Common myeloid progenitor, CD34-positive (primary cell): Measurements from ENCODE around the gene STARD10.

Source experiments
- CTCF ChIA-PET: fragments of 350-600 bp; sonication (Branson Sonifier 250); formaldehyde crosslinking; loops from one replicate; lab custom pipeline; 2021; ENCODE audit warnings: antibody characterized with exemption; lab: Charles Lee
- POLR2A ChIA-PET: fragments of 350-600 bp; sonication (Branson Sonifier 250); formaldehyde crosslinking; loops from one replicate; lab custom pipeline; 2021; ENCODE audit warnings: antibody characterized with exemption; lab: Charles Lee
- DNase-seq, 3 donors: peaks; one replicate each; pipeline versions ENCODE4 v3.0.0 to v3.0.0-alpha.2; 2013
- H3K27ac ChIP-seq, 2 experiments: 1 replicate in 1 of 2; 2 replicates in 1 of 2; pipeline ENCODE4 v1.7.0; 2013; ENCODE audit warnings: inconsistent platforms in 2 of 2, low read length in 2 of 2, mild to moderate bottlenecking in 2 of 2, low read depth in 1 of 2, moderate library complexity in 1 of 2; ENCODE audit not compliant: severe bottlenecking in 2 of 2, insufficient read depth in 1 of 2, poor library complexity in 1 of 2
- H3K27me3 ChIP-seq, 5 experiments: replicated peaks in 2 of 5; 1 replicate in 3 of 5; 2 replicates in 2 of 5; pipeline versions ENCODE4 v1.6.1 to v1.7.0; 2013; ENCODE audit warnings: low read length in 4 of 5, mild to moderate bottlenecking in 2 of 5, moderate library complexity in 2 of 5, inconsistent platforms in 1 of 5; ENCODE audit not compliant: insufficient read depth in 5 of 5, control insufficient read depth in 4 of 5
- H3K36me3 ChIP-seq, 4 experiments: 1 replicate in 2 of 4; 2 replicates in 2 of 4; pipeline versions ENCODE4 v1.6.1 to v1.7.0; 2013; ENCODE audit warnings: low read length in 3 of 4, control low read depth in 1 of 4, mild to moderate bottlenecking in 1 of 4; ENCODE audit not compliant: control insufficient read depth in 4 of 4, insufficient read depth in 4 of 4
- H3K4me1 ChIP-seq, 4 experiments: 1 replicate in 3 of 4; 2 replicates in 1 of 4; pipeline versions ENCODE4 v1.6.1 to v1.7.1; 2013; ENCODE audit warnings: low read length in 3 of 4, mild to moderate bottlenecking in 3 of 4, control low read depth in 1 of 4, inconsistent platforms in 1 of 4, moderate library complexity in 1 of 4; ENCODE audit not compliant: control insufficient read depth in 4 of 4, insufficient read depth in 4 of 4; ENCODE audit errors: control extremely low read depth in 1 of 4
- H3K4me3 ChIP-seq, 7 experiments: 1 replicate in 4 of 7; 2 replicates in 3 of 7; pipeline versions ENCODE4 v1.5.1 to v1.7.0; 2013; ENCODE audit warnings: mild to moderate bottlenecking in 7 of 7, low read length in 6 of 7, moderate library complexity in 6 of 7, inconsistent platforms in 2 of 7, low read depth in 2 of 7, control low read depth in 1 of 7; ENCODE audit not compliant: insufficient read depth in 4 of 7, control insufficient read depth in 1 of 7; ENCODE audit errors: extremely low read depth in 1 of 7
- H3K9me3 ChIP-seq, 5 experiments: 1 replicate in 4 of 5; 2 replicates in 1 of 5; pipeline versions ENCODE4 v1.6.1 to v1.7.1; 2013; ENCODE audit warnings: low read length in 4 of 5, mild to moderate bottlenecking in 2 of 5, inconsistent platforms in 1 of 5, low read depth in 1 of 5, moderate library complexity in 1 of 5; ENCODE audit not compliant: control insufficient read depth in 4 of 5, insufficient read depth in 2 of 5; ENCODE audit errors: control extremely low read depth in 1 of 5
- WGBS: methylation state at CpG from one replicate; pipeline ENCODE4 v1.1.5; 2013; ENCODE audit not compliant: insufficient coverage; 5-methylcytosine and 5-hydroxymethylcytosine counted together

STARD10 gene

DNA sequence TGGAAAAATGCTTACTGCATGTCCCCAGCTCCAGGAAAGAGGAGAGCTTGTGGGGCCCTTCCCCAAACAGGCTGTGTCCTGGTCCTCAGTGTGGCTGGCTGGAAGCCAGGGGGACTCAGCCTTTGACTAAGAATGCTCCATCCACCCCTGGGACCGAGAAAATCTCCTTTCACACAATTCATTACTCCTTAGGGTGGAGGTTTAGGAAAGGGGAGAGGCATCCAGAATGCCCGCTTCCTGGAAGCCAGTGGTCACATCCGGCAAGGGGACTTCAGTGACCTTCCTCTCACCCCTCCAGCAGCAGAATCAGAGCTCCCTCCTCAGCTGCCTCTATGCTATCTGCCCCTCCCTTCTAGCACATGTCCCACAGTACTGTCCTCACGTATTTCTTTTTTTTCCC is 42.3 kb upstream of the STARD10 start:
- H3K9me3 ChIP-seq: no peaks in the 10 kb centered on the region
- POLR2A ChIA-PET: interaction anchor here (0.7 to 0.9 kb wide), 2 partner anchors 111 to 143 kb away, joined by 4 to 5 read pairs; no protein-coding TSS in a partner anchor
- DNase-seq: no peak
- WGBS: 90% methylated on average over 3 of the region's 4 CpGs
- H3K27ac ChIP-seq: no peak overlapping the region
- CTCF ChIA-PET: interaction anchor here (0.5 to 6.8 kb wide), 4 partner anchors 35 to 342 kb away, joined by 3 to 75 read pairs (median 4); partner anchors contain the start of gene STARD10
- no peak overlapping the region for H3K4me3 ChIP-seq
- H3K36me3 ChIP-seq: peaks cover 8 to 72% (median 47%) of the 10 kb centered on the region in 4 experiments
- H3K4me1 ChIP-seq: peaks cover 0 to 11% (median 4%) of the 10 kb centered on the region in 4 experiments
- H3K27me3 ChIP-seq: no peaks in the 10 kb centered on the region

GRCh38 chr11:72834905-72835304 is 41.1 kb upstream of the STARD10 start:
- H3K27ac ChIP-seq: peak overlapping the region in 1 of 2 experiments; percentile 50
- CTCF ChIA-PET: interaction anchor here (0.7 to 6.8 kb wide), 2 partner anchors 111 to 343 kb away, joined by 3 to 75 read pairs; no protein-coding TSS in a partner anchor

DNA sequence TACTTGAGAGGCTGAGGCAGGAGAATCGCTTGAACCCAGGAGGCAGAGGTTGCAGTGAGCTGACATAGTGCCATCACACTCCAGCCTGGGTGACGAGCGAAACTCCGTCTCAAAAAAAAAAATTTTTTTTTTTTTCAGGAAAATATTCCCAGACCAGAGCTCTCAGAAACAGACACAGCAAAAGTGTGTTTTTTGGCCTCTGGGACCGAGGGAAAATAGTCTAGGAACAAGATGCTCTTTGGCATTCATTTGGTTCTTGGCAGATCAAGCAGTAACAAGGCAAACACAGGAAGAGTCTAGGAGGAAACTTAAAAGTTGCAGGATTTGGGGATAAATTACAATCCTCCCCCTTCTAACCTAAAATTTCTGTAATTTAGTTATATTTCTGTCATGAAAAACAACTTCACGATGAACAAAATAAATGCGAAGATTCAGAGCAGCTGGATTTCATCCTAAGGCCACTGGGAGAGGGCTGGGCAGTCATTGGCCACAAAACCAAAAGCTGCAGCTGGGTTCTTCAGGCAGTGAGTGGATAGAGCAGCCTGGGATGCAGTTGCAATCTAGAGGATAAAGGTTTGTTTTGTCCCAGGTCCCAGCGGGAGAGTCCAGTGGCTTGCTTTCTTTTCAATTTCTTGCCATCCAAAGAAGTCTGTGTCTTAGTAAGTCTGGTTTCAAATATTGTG is 40.1 kb upstream of the STARD10 start:
- Histone ChIP-seq H3K9me3 (no peaks in the 10 kb centered on the region), H3K27me3 (no peaks in the 10 kb centered on the region), H3K36me3 (peaks cover 2 to 73% (median 51%) of the 10 kb centered on the region in 4 experiments), H3K27ac (no peak overlapping the region), H3K4me1 (peaks cover 0 to 11% (median 4%) of the 10 kb centered on the region in 4 experiments), H3K4me3 (no peak overlapping the region)
- no peak for DNase-seq
- WGBS: 92% methylated on average over 2 of the region's 8 CpGs
- CTCF ChIA-PET: interaction anchor here (1.5 to 6.8 kb wide), 5 partner anchors 13 to 456 kb away, joined by 3 to 75 read pairs (median 13); no protein-coding TSS in a partner anchor
- POLR2A ChIA-PET: no interaction called here

More at GRCh38 chr11:72834905-72835304, 41.1 kb upstream of the STARD10 start:
- Histone ChIP-seq H3K9me3 (no peaks in the 10 kb centered on the region), H3K36me3 (peaks cover 8 to 73% (median 50%) of the 10 kb centered on the region in 4 experiments), H3K27me3 (no peaks in the 10 kb centered on the region), H3K4me3 (no peak overlapping the region), H3K4me1 (peaks cover 0 to 11% (median 4%) of the 10 kb centered on the region in 4 experiments)
- peak in 2 of 3 donors; percentile 28 to 30 for DNase-seq
- 89% methylated on average over 5 of the region's 5 CpGs for WGBS
- POLR2A ChIA-PET: no interaction called here

- Histone ChIP-seq H3K27ac (peak overlapping the region in 1 of 2 experiments; percentile 60), H3K9me3 (no peaks in the 10 kb centered on the region), H3K36me3 (peaks cover 6 to 73% (median 51%) of the 10 kb centered on the region in 4 experiments), H3K27me3 (no peaks in the 10 kb centered on the region), H3K4me1 (peaks cover 0 to 11% (median 4%) of the 10 kb centered on the region in 4 experiments), H3K4me3 (no peak overlapping the region)
- ChIA-PET CTCF (interaction anchor here (0.5 to 6.8 kb wide), 10 partner anchors 7 to 457 kb away, joined by 3 to 75 read pairs (median 9); partner anchors contain the start of gene ATG16L2), POLR2A (no interaction called here)
- no peak for DNase-seq
- 97% methylated on average over 5 of the region's 5 CpGs for WGBS
Observed at GRCh38 chr11:72833083-72833733, 39.4 kb upstream of the STARD10 start.

DNA sequence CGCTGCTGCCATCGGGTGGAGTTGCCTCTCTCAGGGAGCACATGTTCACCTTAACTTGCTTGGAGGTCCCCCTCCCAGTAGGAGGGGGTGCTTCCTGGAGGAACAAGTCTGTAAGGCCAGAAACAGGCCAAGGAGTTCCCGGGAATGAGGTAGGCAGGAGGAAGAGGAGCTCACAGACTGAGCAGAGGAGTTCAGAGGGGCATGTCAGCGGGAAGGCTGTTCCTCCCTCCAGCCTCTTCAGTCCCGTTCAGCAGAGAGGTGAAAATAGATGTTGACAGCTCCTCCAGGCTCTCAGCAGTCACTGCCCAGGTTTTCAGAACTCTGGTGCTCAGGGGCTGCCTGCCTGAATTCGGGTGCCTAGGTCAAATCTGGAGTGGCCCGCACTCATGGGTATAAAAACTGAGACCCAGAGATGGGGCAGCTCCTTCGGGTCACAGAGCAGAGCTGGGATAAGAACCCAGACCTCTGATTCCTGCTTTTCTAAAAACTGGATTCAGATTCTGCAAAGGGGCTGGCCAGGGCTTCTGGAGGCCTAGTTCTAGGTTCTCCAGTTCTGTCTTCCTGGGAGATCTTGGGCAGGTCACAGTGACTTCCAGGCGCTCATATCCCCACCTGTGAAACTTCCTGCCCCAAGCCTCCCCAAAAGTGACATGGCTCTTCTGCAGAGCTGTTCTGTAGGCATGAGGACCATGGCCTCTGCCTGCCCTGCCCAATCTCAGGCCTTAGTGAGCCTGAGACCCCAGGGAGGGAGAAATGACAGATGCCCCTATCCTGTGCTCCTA is 38.6 kb upstream of the STARD10 start:
- Histone ChIP-seq H3K9me3 (no peaks in the 10 kb centered on the region), H3K36me3 (peaks cover 6 to 70% (median 47%) of the 10 kb centered on the region in 4 experiments), H3K27me3 (no peaks in the 10 kb centered on the region), H3K4me3 (no peak overlapping the region), H3K27ac (peak overlapping the region in 1 of 2 experiments; percentile 60), H3K4me1 (peaks cover 0 to 11% (median 4%) of the 10 kb centered on the region in 4 experiments)
- CTCF ChIA-PET: interaction anchor here (0.5 to 6.8 kb wide), 31 partner anchors 8 to 540 kb away, joined by 3 to 75 read pairs (median 4); partner anchors contain the start of genes ATG16L2 and STARD10
- no peak for DNase-seq
- POLR2A ChIA-PET: interaction anchor here (1.5 kb wide), 1 partner anchor 20 kb away, joined by 5 read pairs; no protein-coding TSS in a partner anchor
- WGBS: 86% methylated on average over 7 of the region's 9 CpGs

DNA sequence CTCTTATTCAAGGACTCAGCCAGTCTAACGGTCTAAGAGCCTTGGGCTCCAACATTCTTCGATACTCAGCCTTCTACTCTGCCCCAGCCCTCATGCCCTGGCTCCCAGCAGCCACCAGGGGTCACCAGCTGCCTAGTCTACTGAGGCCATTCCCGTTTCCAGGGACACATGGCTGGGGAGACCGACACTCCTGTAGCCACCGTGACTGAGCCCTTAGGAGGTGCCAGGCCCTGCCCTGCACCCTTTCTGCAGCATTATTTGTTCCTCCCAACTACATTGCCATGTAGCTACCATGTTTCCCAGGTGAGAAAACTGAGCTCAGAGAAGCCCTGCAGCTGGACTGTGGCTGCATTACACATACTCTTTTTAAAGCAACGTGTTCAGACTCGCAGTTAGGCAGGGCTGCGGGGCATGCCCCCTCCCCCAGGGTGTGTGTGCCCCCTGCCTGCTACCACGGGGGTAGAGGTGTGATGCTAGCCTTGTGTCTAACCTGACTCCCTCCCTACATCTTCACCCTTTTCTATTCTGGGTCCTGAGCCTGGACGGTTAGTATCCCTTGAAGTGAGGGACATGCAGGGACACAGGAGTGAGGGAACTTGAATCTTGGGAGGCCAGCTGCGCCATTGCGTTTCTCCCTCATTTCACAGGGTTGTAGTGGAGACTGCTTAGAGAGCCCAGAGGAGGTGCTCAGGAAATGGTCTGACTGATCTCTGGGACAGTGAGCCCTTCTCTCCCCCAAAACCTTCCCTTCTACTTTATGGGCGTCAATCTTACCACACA is 37.9 kb upstream of the STARD10 start:
- POLR2A ChIA-PET: interaction anchor here (1.5 kb wide), 1 partner anchor 19 kb away, joined by 5 read pairs; no protein-coding TSS in a partner anchor
- no peaks in the 10 kb centered on the region for H3K9me3 ChIP-seq
- no peak overlapping the region for H3K27ac ChIP-seq
- 54% methylated on average over 12 of the region's 13 CpGs for WGBS
- peak; percentile 62 to 81 (median 79) for DNase-seq
- no peak overlapping the region for H3K4me3 ChIP-seq
- H3K27me3 ChIP-seq: no peaks in the 10 kb centered on the region
- CTCF ChIA-PET: interaction anchor here (0.6 to 6.8 kb wide), 31 partner anchors 9 to 541 kb away, joined by 3 to 75 read pairs (median 4); partner anchors contain the start of genes ATG16L2 and STARD10
- H3K36me3 ChIP-seq: peaks cover 9 to 72% (median 45%) of the 10 kb centered on the region in 4 experiments
- peaks cover 0 to 11% (median 4%) of the 10 kb centered on the region in 4 experiments for H3K4me1 ChIP-seq
